Measurements from ENCODE around the gene MCTS1. TPM values are rescaled to one million over a fixed set of nuclear protein-coding genes. Genes with fewer than 3 reads are reported as not detected.
"Not testable (repeated sequence)": the region's sequence is repeated elsewhere in the genome, so short reads cannot be mapped to it uniquely, and the experiment has no call there.

MCTS1 gene
- polyA plus RNA-seq (ENCODE audit: insufficient read length in 4 of 4), result 10 to 100 TPM; 48.3 to 60.9 (median 55.8) TPM

GRCh38 chrX:120603707-120604360 lies at the start of gene MCTS1:
MCTS1 (plus strand) TSS chrX:120604101; CDS start chrX:120604237, 136 bp downstream.
- DNase-seq (ENCODE audit: low read depth in 4 of 4, low spot score in 3 of 4), result peak; percentile 58 to 78 (median 75)

- no peak for DNase-seq (ENCODE audit: low read depth in 4 of 4, low spot score in 3 of 4)
These were observed 47.6 kb upstream of the MCTS1 start for GRCh38 chrX:120556251-120556650.

GRCh38 chrX:120559804-120560203 lies 44.1 kb upstream of the MCTS1 start:
- DNase-seq (ENCODE audit: low read depth in 4 of 4, low spot score in 3 of 4), result no peak

- peak in 1 of 4 donors; percentile 25 for DNase-seq (ENCODE audit: low read depth in 4 of 4, low spot score in 3 of 4)
These were observed 43.5 kb upstream of the MCTS1 start for GRCh38 chrX:120560405-120560841.

GRCh38 chrX:120560842-120561633 lies 42.9 kb upstream of the MCTS1 start, which contains the start of gene CUL4B:
CUL4B (minus strand) TSS chrX:120560962; CDS start chrX:120560638, 324 bp downstream.
- peak; percentile 71 to 87 (median 86) for DNase-seq (ENCODE audit: low read depth in 4 of 4, low spot score in 3 of 4)

GRCh38 chrX:120561634-120562568 lies 42.0 kb upstream of the MCTS1 start:
- no peak for DNase-seq (ENCODE audit: low read depth in 4 of 4, low spot score in 3 of 4)

GRCh38 chrX:120562569-120562926 lies 41.4 kb upstream of the MCTS1 start:
- no peak for DNase-seq (ENCODE audit: low read depth in 4 of 4, low spot score in 3 of 4)

GRCh38 chrX:120564925-120565324 lies 39.0 kb upstream of the MCTS1 start:
- no peak for DNase-seq (ENCODE audit: low read depth in 4 of 4, low spot score in 3 of 4)

GRCh38 chrX:120566817-120567216 lies 37.1 kb upstream of the MCTS1 start:
- no peak for DNase-seq (ENCODE audit: low read depth in 4 of 4, low spot score in 3 of 4)

GRCh38 chrX:120568035-120568434 lies 35.9 kb upstream of the MCTS1 start:
- DNase-seq (ENCODE audit: low read depth in 4 of 4, low spot score in 3 of 4), result no peak

- DNase-seq (ENCODE audit: low read depth in 4 of 4, low spot score in 3 of 4), result no peak
These were observed 35.3 kb upstream of the MCTS1 start for GRCh38 chrX:120568609-120569008.

- DNase-seq (ENCODE audit: low read depth in 4 of 4, low spot score in 3 of 4), result no peak
These were observed 33.8 kb upstream of the MCTS1 start for GRCh38 chrX:120570011-120570600.

GRCh38 chrX:120573806-120574205 lies 30.1 kb upstream of the MCTS1 start:
- DNase-seq (ENCODE audit: low read depth in 4 of 4, low spot score in 3 of 4), result not testable (repeated sequence)

GRCh38 chrX:120575379-120576114 lies 28.4 kb upstream of the MCTS1 start:
- no peak for DNase-seq (ENCODE audit: low read depth in 4 of 4, low spot score in 3 of 4)

- DNase-seq (ENCODE audit: low read depth in 4 of 4, low spot score in 3 of 4), result no peak
These were observed 18.2 kb upstream of the MCTS1 start for GRCh38 chrX:120585702-120586101.

- DNase-seq (ENCODE audit: low read depth in 4 of 4, low spot score in 3 of 4), result peak in 2 of 4 donors; percentile 0 to 3
These were observed 471 bp downstream of the MCTS1 start for GRCh38 chrX:120604361-120604782.

- DNase-seq (ENCODE audit: low read depth in 4 of 4, low spot score in 3 of 4), result no peak
These were observed 8.2 kb downstream of the MCTS1 start for GRCh38 chrX:120612086-120612485.

GRCh38 chrX:120614816-120615215 lies 10.9 kb downstream of the MCTS1 start:
- no peak for DNase-seq (ENCODE audit: low read depth in 4 of 4, low spot score in 3 of 4)

- DNase-seq (ENCODE audit: low read depth in 4 of 4, low spot score in 3 of 4), result no peak
These were observed 14.2 kb downstream of the MCTS1 start for GRCh38 chrX:120617996-120618630.

Data from right renal pelvis (tissue), 4 donors.